ENCODE data around the gene SAG. TPM values are rescaled to one million over a fixed set of nuclear protein-coding genes. Genes with fewer than 3 reads are reported as not detected.

Gene SAG
- total and polyA plus RNA-seq, 9 of the 15 experiments (the other 6 are each of a cell fraction or from before 2014, with no cell fraction given): 0.04 to 0.64 (median 0.31) TPM; not detected in 5

DNA sequence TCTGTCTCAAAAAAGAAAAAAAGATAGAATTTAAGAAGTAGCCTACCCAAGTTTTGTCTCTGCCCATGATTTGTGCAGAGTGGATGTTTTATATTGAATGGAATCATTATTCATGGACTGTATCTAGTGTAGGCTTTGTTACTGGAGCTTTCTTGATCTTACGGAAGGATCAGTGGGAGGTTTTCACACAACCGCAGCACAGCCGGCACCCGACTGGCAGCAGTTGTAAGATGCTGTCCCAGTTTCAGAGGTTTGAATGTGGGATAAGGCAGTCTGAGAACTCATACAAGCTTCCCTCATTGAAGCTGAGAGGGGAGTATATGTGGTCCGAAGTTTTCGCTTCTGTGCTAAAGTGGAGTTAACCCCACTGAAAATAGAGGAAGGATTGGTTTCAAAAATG, 19.7 kb upstream of the SAG start:
- H3K4me1 ChIP-seq (replicated peaks in 1 of 2; ENCODE audit: control insufficient read depth in 2 of 2, insufficient read depth in 2 of 2, low read length in 2 of 2): no peaks in the 10 kb centered on the region
- H3K9me1 ChIP-seq (ENCODE audit: control insufficient read depth, insufficient read depth, low read length): no peaks in the 10 kb centered on the region
- DNase-seq (ENCODE audit: extremely low read depth in 1 of 4, low spot score in 3 of 4) (no peak), ATAC-seq (no peak), FAIRE-seq (no peak)
- TF ChIP-seq ZHX1 (conservative IDR thresholded peaks at IDR 0.05; ENCODE audit: low read length) (no peak), ZNF217 (CRISPR knock-in tag; IDR thresholded peaks at IDR 0.05) (no peak), POLR2AphosphoS5 (IDR thresholded peaks at IDR 0.05; ENCODE audit: control insufficient read depth, insufficient read depth, low read depth, low read length) (no peak), TRIM28 (IDR thresholded peaks at IDR 0.05) (no peak), IRF1 (CRISPR knock-in tag; IDR thresholded peaks at IDR 0.05; ENCODE audit: borderline replicate concordance) (no peak), HMGXB4 (CRISPR knock-in tag; IDR thresholded peaks at IDR 0.05) (no peak), PTTG1 (tag; IDR thresholded peaks at IDR 0.05; ENCODE audit: low read depth) (no peak), C11orf30 (IDR thresholded peaks at IDR 0.05; ENCODE audit: low read depth) (no peak), ZNF551 (CRISPR knock-in tag; IDR thresholded peaks at IDR 0.05) (no peak), SAFB2 (IDR thresholded peaks at IDR 0.05; ENCODE audit: borderline replicate concordance, low read depth, low read length, severe bottlenecking) (no peak), POU5F1 (IDR thresholded peaks at IDR 0.05; ENCODE audit: borderline replicate concordance, low read depth, low read length, partially characterized antibody) (no peak), MAZ (CRISPR knock-in tag; conservative IDR thresholded peaks at IDR 0.05 in 1 of 2, IDR thresholded peaks at IDR 0.05 in 1 of 2) (no peak), ATF7 (IDR thresholded peaks at IDR 0.05) (no peak)
- TF ChIP-seq, protein P1, sequence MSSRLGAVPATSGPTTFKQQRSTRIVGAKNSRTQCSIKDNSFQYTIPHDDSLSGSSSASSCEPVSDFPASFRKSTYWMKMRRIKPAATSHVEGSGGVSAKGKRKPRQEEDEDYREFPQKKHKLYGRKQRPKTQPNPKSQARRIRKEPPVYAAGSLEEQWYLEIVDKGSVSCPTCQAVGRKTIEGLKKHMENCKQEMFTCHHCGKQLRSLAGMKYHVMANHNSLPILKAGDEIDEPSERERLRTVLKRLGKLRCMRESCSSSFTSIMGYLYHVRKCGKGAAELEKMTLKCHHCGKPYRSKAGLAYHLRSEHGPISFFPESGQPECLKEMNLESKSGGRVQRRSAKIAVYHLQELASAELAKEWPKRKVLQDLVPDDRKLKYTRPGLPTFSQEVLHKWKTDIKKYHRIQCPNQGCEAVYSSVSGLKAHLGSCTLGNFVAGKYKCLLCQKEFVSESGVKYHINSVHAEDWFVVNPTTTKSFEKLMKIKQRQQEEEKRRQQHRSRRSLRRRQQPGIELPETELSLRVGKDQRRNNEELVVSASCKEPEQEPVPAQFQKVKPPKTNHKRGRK (tag; IDR thresholded peaks at IDR 0.05): no peak
- no peaks in the 10 kb centered on the region for H3K79me2 ChIP-seq (ENCODE audit: control insufficient read depth, insufficient read depth, low read length)
- 94% methylated on average over 6 of the region's 6 CpGs for WGBS (ENCODE audit: insufficient coverage, low coverage, missing lambda C conversion rate)
- POLR2A ChIA-PET: no interaction called here
- in situ Hi-C loops (cut with MboI): no loop called here
- no peaks in the 10 kb centered on the region for H3K27me3 ChIP-seq (ENCODE audit: control insufficient read depth in 2 of 2, insufficient read depth in 2 of 2, low read length in 2 of 2)
- H3K27ac ChIP-seq (ENCODE audit: extremely low read depth, low read depth, low read length): no peak overlapping the region
- H3K9me3 ChIP-seq (replicated peaks; ENCODE audit: control insufficient read depth, insufficient read depth, low read depth, low read length): no peaks in the 10 kb centered on the region; the same call in 1 of the 2 replicates
- no TSS peak for BruUV-seq (replicated peaks)
- H4K20me1 ChIP-seq (replicated peaks; ENCODE audit: control insufficient read depth, insufficient read depth, low read length): no peaks in the 10 kb centered on the region; the same call in 1 of the 2 replicates
- CTCF ChIA-PET (ENCODE audit: low intra/inter-chr PET ratio): no interaction called here
- no peak overlapping the region for H3K9ac ChIP-seq (ENCODE audit: insufficient read depth in 1 of 2, low read depth in 2 of 2, low read length in 2 of 2)
- no peak overlapping the region for H3K4me3 ChIP-seq
- peaks cover 79% of the 10 kb centered on the region for H3K36me3 ChIP-seq (ENCODE audit: control insufficient read depth, insufficient read depth, low read length)
- H3K4me2 ChIP-seq (ENCODE audit: insufficient read depth, low read length): no peak overlapping the region
- H2AFZ ChIP-seq (ENCODE audit: low read depth, low read length): no peak overlapping the region
- intact Hi-C loops (cut with micrococcal nuclease): no loop called here
